ENCODE results near the gene NF1.

DNA sequence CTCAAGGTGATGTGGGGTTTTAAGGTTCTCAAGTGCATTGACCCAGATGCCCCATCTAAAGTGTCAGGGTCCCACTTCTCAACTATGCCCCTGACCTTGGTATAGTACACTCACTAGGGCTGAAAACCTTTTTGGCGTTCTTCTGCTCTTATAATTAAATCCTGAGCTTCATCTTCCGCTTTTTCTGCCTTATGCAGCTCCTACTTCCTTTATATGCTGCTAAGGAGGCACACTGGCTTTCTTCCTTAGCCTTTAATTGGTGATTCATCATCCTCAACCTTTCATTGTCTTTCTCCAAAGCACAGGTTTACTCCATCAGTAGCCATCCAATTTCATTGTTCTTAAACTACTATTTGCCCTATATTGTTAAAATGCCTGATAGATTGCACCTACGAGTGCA, 5.3 kb upstream of the NF1 start:
- TF ChIP-seq, protein P1, sequence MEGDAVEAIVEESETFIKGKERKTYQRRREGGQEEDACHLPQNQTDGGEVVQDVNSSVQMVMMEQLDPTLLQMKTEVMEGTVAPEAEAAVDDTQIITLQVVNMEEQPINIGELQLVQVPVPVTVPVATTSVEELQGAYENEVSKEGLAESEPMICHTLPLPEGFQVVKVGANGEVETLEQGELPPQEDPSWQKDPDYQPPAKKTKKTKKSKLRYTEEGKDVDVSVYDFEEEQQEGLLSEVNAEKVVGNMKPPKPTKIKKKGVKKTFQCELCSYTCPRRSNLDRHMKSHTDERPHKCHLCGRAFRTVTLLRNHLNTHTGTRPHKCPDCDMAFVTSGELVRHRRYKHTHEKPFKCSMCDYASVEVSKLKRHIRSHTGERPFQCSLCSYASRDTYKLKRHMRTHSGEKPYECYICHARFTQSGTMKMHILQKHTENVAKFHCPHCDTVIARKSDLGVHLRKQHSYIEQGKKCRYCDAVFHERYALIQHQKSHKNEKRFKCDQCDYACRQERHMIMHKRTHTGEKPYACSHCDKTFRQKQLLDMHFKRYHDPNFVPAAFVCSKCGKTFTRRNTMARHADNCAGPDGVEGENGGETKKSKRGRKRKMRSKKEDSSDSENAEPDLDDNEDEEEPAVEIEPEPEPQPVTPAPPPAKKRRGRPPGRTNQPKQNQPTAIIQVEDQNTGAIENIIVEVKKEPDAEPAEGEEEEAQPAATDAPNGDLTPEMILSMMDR (IDR thresholded peaks at IDR 0.05) = no peak
- TF ChIP-seq POLR2A (IDR thresholded peaks at IDR 0.05) = no peak

All from gastroesophageal sphincter (tissue), 3 donors.